ENCODE measurements around the gene COG8.
"Not testable (repeated sequence)": the region's sequence is repeated elsewhere in the genome, so short reads cannot be mapped to it uniquely, and the experiment has no call there.

COG8 gene

GRCh38 chr16:69339289-69340094 is at the start of gene COG8, which contains the start of gene NIP7:
Gene COG8 (minus strand): TSS chr16:69339564. CDS start chr16:69339552, 12 bp downstream.
Gene NIP7 (plus strand): TSS chr16:69339772. CDS start chr16:69339830, 58 bp downstream.
- DNase-seq: peak; percentile 91

- no peak for DNase-seq
These were observed 47.2 kb upstream of the COG8 start for GRCh38 chr16:69386596-69386995.

- no peak for DNase-seq
These were observed 45.6 kb upstream of the COG8 start for GRCh38 chr16:69384974-69385373.

- no peak for DNase-seq
These were observed 43.1 kb upstream of the COG8 start for GRCh38 chr16:69382421-69382820.

- no peak for DNase-seq
These were observed 41.9 kb upstream of the COG8 start for GRCh38 chr16:69381231-69381630.

GRCh38 chr16:69378760-69379159 is 39.4 kb upstream of the COG8 start:
- no peak for DNase-seq

GRCh38 chr16:69378036-69378435 is 38.7 kb upstream of the COG8 start:
- DNase-seq: no peak

- DNase-seq: no peak
These were observed 37.2 kb upstream of the COG8 start for GRCh38 chr16:69376393-69377059.

- DNase-seq: no peak
These were observed 33.7 kb upstream of the COG8 start for GRCh38 chr16:69373019-69373418.

GRCh38 chr16:69371564-69371963 is 32.2 kb upstream of the COG8 start:
- DNase-seq: no peak

- DNase-seq: no peak
These were observed 29.5 kb upstream of the COG8 start for GRCh38 chr16:69368866-69369265.

- DNase-seq: no peak
These were observed 28.6 kb upstream of the COG8 start for GRCh38 chr16:69367980-69368379.

- DNase-seq: no peak
These were observed 27.1 kb upstream of the COG8 start for GRCh38 chr16:69366431-69366830.

GRCh38 chr16:69365901-69366300 is 26.5 kb upstream of the COG8 start:
- no peak for DNase-seq

GRCh38 chr16:69364088-69364487 is 24.7 kb upstream of the COG8 start:
- DNase-seq: no peak

- DNase-seq: no peak
These were observed 23.9 kb upstream of the COG8 start for GRCh38 chr16:69363281-69363717.

- not testable (repeated sequence) for DNase-seq
These were observed 20.7 kb upstream of the COG8 start for GRCh38 chr16:69360070-69360469.

GRCh38 chr16:69351309-69352027 is 12.1 kb upstream of the COG8 start, which contains the start of gene TMED6:
Gene TMED6 (minus strand): TSS chr16:69351786. CDS start chr16:69351753, 33 bp downstream.
- DNase-seq: no peak

GRCh38 chr16:69350536-69351133 is 11.3 kb upstream of the COG8 start:
- no peak for DNase-seq

GRCh38 chr16:69349536-69349935 is 10.2 kb upstream of the COG8 start:
- DNase-seq: no peak

GRCh38 chr16:69348222-69348621 is 8.9 kb upstream of the COG8 start:
- DNase-seq: no peak

- no peak for DNase-seq
These were observed 7.3 kb upstream of the COG8 start for GRCh38 chr16:69346683-69347082.

- DNase-seq: no peak
These were observed 6.6 kb upstream of the COG8 start for GRCh38 chr16:69345923-69346322.

Data from CD4-positive, alpha-beta T cell treated with Interleukin-17A for 4 hours (primary cell).